Left renal pelvis (tissue), 4 donors: ENCODE results near the gene PRRG3. TPM values are rescaled to one million over a fixed set of nuclear protein-coding genes. Genes with fewer than 3 reads are reported as not detected.
A peak's percentile ranks its signal among the peaks of the same experiment; 100 is the strongest.

Experiments used
- DNase-seq, 4 donors: peaks; one replicate each; pipeline ENCODE4 v3.0.0-alpha.2; 2013; ENCODE audit warnings: low read depth in 4 of 4, low spot score in 3 of 4
- polyA plus RNA-seq, 4 donors: library from polyadenylated mRNA; unstranded; fragments of 120-200 nt; gene quantifications; one replicate each; pipeline ENCODE4 v1.2.1, GENCODE V29; 2013; ENCODE audit not compliant: insufficient read length in 4 of 4

Gene PRRG3
- polyA plus RNA-seq, 4 donors = 5.3 to 20.4 (median 8.9) TPM

- no peak for DNase-seq
These were observed 8.9 kb downstream of the PRRG3 start for GRCh38 chrX:151704041-151704663.

- no peak for DNase-seq
These were observed 13.6 kb downstream of the PRRG3 start for GRCh38 chrX:151708821-151709220.

GRCh38 chrX:151710457-151710856 lies 15.2 kb downstream of the PRRG3 start:
- DNase-seq = no peak

- DNase-seq = no peak
These were observed 15.9 kb downstream of the PRRG3 start for GRCh38 chrX:151711154-151711553.

- no peak for DNase-seq
These were observed 16.5 kb downstream of the PRRG3 start for GRCh38 chrX:151711787-151712186.

GRCh38 chrX:151712253-151712652 lies 17.0 kb downstream of the PRRG3 start:
- no peak for DNase-seq

- DNase-seq = no peak
These were observed 18.6 kb downstream of the PRRG3 start for GRCh38 chrX:151713849-151714248.

- DNase-seq = no peak
These were observed 19.1 kb downstream of the PRRG3 start for GRCh38 chrX:151714362-151714761.

GRCh38 chrX:151715752-151716151 lies 20.5 kb downstream of the PRRG3 start, which contains the start of gene FATE1:
Gene FATE1 (plus strand): TSS chrX:151716035. CDS start chrX:151716120, 85 bp downstream.
- no peak for DNase-seq

- peak in 1 of 4 donors; percentile 14 for DNase-seq
These were observed 27.1 kb downstream of the PRRG3 start for GRCh38 chrX:151722241-151722846.

- DNase-seq = no peak
These were observed 28.0 kb downstream of the PRRG3 start for GRCh38 chrX:151723156-151723760.

GRCh38 chrX:151724563-151725337 lies 29.5 kb downstream of the PRRG3 start:
- no peak for DNase-seq

- no peak for DNase-seq
These were observed 30.0 kb downstream of the PRRG3 start for GRCh38 chrX:151725338-151725614.

GRCh38 chrX:151726751-151727150 lies 31.5 kb downstream of the PRRG3 start:
- no peak for DNase-seq

GRCh38 chrX:151727346-151727745 lies 32.1 kb downstream of the PRRG3 start:
- no peak for DNase-seq

GRCh38 chrX:151729056-151729725 lies 33.9 kb downstream of the PRRG3 start:
- no peak for DNase-seq

GRCh38 chrX:151734446-151734845 lies 39.2 kb downstream of the PRRG3 start, which contains the start of gene CNGA2:
Gene CNGA2 (plus strand): TSS chrX:151734746. CDS start chrX:151738484, 3,738 bp downstream.
- DNase-seq = no peak

- no peak for DNase-seq
These were observed 40.0 kb downstream of the PRRG3 start for GRCh38 chrX:151735219-151735618.

- no peak for DNase-seq
These were observed 41.4 kb downstream of the PRRG3 start for GRCh38 chrX:151736685-151737084.

- DNase-seq = no peak
These were observed 42.2 kb downstream of the PRRG3 start for GRCh38 chrX:151737494-151737893.

- DNase-seq = no peak
These were observed 43.5 kb downstream of the PRRG3 start for GRCh38 chrX:151738751-151739150.
